HepG2 (cell line): Measurements from ENCODE around the gene CTIF. TPM values are rescaled to one million over a fixed set of nuclear protein-coding genes. Genes with fewer than 3 reads are reported as not detected.

ENCODE experiments used
- ARID2 ChIP-seq: sonication (generic); formaldehyde crosslinking; IDR thresholded peaks from 2 replicates; pipeline ENCODE4 v1.8.1; 2022; ENCODE audit warnings: mild to moderate bottlenecking, missing genetic modification reagents, borderline replicate concordance
- DPF2 ChIP-seq: sonication (generic); formaldehyde crosslinking; IDR thresholded peaks from 2 replicates; pipeline ENCODE4 v1.4.0; 2020; ENCODE audit warnings: mild to moderate bottlenecking, low read depth, missing genetic modification reagents, borderline replicate concordance
- FOXP1 ChIP-seq, 2 experiments: fragments of 450-650 bp in 1 of 2; IDR thresholded peaks; 2 replicates each; pipeline ENCODE4 v1.6.1; 2017 to 2018; ENCODE audit warnings: antibody characterized with exemption in 1 of 2
- GATAD1 ChIP-seq: IDR thresholded peaks from 2 replicates; pipeline ENCODE4 v1.6.1; 2016; ENCODE audit warnings: missing genetic modification reagents, missing compliant biosample characterization
- GATAD2A ChIP-seq: IDR thresholded peaks from 2 replicates; pipeline ENCODE4 v1.6.1; 2016
- HNF4G ChIP-seq, 2 experiments: sonication (generic) in 1 of 2; formaldehyde crosslinking in 1 of 2; IDR thresholded peaks; 2 replicates each; pipeline versions ENCODE4 v1.4.0 to v1.6.1; 2011 to 2020; ENCODE audit warnings: borderline replicate concordance in 2 of 2, low read depth in 2 of 2, mild to moderate bottlenecking in 2 of 2, low read length in 1 of 2, missing genetic modification reagents in 1 of 2, moderate library complexity in 1 of 2
- KMT2A ChIP-seq: sonication (generic); formaldehyde crosslinking; IDR thresholded peaks from 2 replicates; pipeline ENCODE4 v1.4.0; 2020; ENCODE audit warnings: missing genetic modification reagents
- MED1 ChIP-seq: sonication (generic); formaldehyde crosslinking; IDR thresholded peaks from 2 replicates; pipeline ENCODE4 v1.4.0; 2020; ENCODE audit warnings: missing genetic modification reagents
- NR2F1 ChIP-seq, 2 experiments: fragments of 450-650 bp in 1 of 2; formaldehyde crosslinking in 1 of 2; IDR thresholded peaks; 2 replicates each; pipeline versions ENCODE4 v1.5.0 to v1.6.1; 2016 to 2020; ENCODE audit warnings: mild to moderate bottlenecking in 1 of 2, missing compliant biosample characterization in 1 of 2, missing genetic modification reagents in 1 of 2, moderate library complexity in 1 of 2
- PHF5A ChIP-seq: IDR thresholded peaks from one replicate; pipeline ENCODE4 v1.6.1; 2018; ENCODE audit warnings: low read depth, missing genetic modification reagents; ENCODE audit not compliant: unreplicated experiment
- TOPORS ChIP-seq: sonication (generic); formaldehyde crosslinking; IDR thresholded peaks from 2 replicates; pipeline ENCODE4 v1.8.0; 2023; ENCODE audit warnings: mild to moderate bottlenecking, missing genetic modification reagents
- ZMYM3 ChIP-seq: sonication (generic); formaldehyde crosslinking; IDR thresholded peaks from 2 replicates; pipeline ENCODE4 v1.5.1; 2020; ENCODE audit warnings: mild to moderate bottlenecking, missing genetic modification reagents
- ZNF251 ChIP-seq: sonication (generic); formaldehyde crosslinking; IDR thresholded peaks from 2 replicates; pipeline ENCODE4 v1.9.0; 2021; ENCODE audit warnings: mild to moderate bottlenecking, missing genetic modification reagents
- ZNF263 ChIP-seq: sonication (generic); formaldehyde crosslinking; IDR thresholded peaks from 2 replicates; pipeline ENCODE4 v1.4.0; 2020; ENCODE audit warnings: missing genetic modification reagents
- ZNF337 ChIP-seq: sonication (generic); formaldehyde crosslinking; IDR thresholded peaks from 2 replicates; pipeline ENCODE4 v1.5.1; 2020; ENCODE audit warnings: missing genetic modification reagents, low read depth, mild to moderate bottlenecking, borderline replicate concordance
- ZNF670 ChIP-seq: sonication (generic); formaldehyde crosslinking; IDR thresholded peaks from 2 replicates; pipeline ENCODE4 v1.8.0; 2022; ENCODE audit warnings: mild to moderate bottlenecking, missing genetic modification reagents, borderline replicate concordance
- ZNF713 ChIP-seq: sonication (generic); formaldehyde crosslinking; IDR thresholded peaks from 2 replicates; pipeline ENCODE4 v1.4.0; 2020; ENCODE audit warnings: mild to moderate bottlenecking, missing genetic modification reagents
- ZNF776 ChIP-seq: sonication (generic); formaldehyde crosslinking; IDR thresholded peaks from 2 replicates; pipeline ENCODE4 v1.4.0; 2020; ENCODE audit warnings: mild to moderate bottlenecking, missing genetic modification reagents
- polyA plus RNA-seq, 8 experiments: library from polyadenylated mRNA; depleted of rRNA in 3 of 8; stranded (reverse) in 7 of 8; unstranded in 1 of 8; fragments of >200 nt; fragmentation: Illumina TruSeq in 4 of 8; extraction: Trizol in 4 of 8; gene quantifications; 2 replicates each; pipeline versions ENCODE4 v1.2.1 to v1.2.3, GENCODE V29; 2011 to 2016; ENCODE audit warnings: low read depth in 4 of 8, missing spikeins in 1 of 8, mixed read lengths in 1 of 8; ENCODE audit not compliant: insufficient read depth in 1 of 8
- total RNA-seq, 5 experiments: library from RNA; depleted of rRNA; stranded (reverse); fragments of >200 nt; fragmentation: Illumina TruSeq; extraction: Trizol; gene quantifications; 2 replicates each; pipeline ENCODE4 v1.2.3, GENCODE V29; 2016; ENCODE audit warnings: low read depth in 1 of 5
- TF ChIP-seq, protein P1 (sequence below): IDR thresholded peaks from 2 replicates; pipeline ENCODE4 v1.6.1; 2016
- TF ChIP-seq, protein P2 (sequence below): sonication (generic); formaldehyde crosslinking; IDR thresholded peaks from 2 replicates; pipeline ENCODE4 v1.4.0; 2020; ENCODE audit warnings: mild to moderate bottlenecking, missing genetic modification reagents
- TF ChIP-seq, protein P3 (sequence below): sonication (generic); formaldehyde crosslinking; IDR thresholded peaks from 2 replicates; pipeline ENCODE4 v1.5.0; 2020; ENCODE audit warnings: missing genetic modification reagents
- TF ChIP-seq, protein P4 (sequence below): sonication (generic); formaldehyde crosslinking; IDR thresholded peaks from 2 replicates; pipeline ENCODE4 v1.5.1; 2020; ENCODE audit warnings: mild to moderate bottlenecking, missing genetic modification reagents
- TF ChIP-seq, protein P5 (sequence below): sonication (generic); formaldehyde crosslinking; IDR thresholded peaks from 2 replicates; pipeline ENCODE4 v1.4.0; 2020; ENCODE audit warnings: missing genetic modification reagents, mild to moderate bottlenecking, borderline replicate concordance

CTIF gene
- total and polyA plus RNA-seq, 2 of the 13 experiments (the other 11 are each of a cell fraction or from before 2014, with no cell fraction given), result 18.2 to 28.0 TPM

DNA sequence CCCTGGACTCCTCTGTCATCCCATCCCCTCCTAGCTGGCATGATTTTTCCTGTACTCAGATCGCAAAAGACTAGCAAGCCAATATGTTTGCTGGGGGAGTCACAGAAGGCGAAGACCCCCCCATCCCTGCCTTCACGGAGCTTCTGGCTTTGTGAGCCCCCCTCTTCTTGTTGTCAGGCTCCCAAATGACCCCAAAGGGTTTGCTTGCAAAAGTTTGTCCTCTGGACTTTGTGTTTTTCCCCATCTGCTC, 242.0 kb downstream of the CTIF start (continued):
- TF ChIP-seq ARID2, result no peak
- no peak for TF ChIP-seq GATAD1 (CRISPR knock-in tag)
- no peak for TF ChIP-seq ZNF776 (CRISPR knock-in tag)
- TF ChIP-seq, protein P1, sequence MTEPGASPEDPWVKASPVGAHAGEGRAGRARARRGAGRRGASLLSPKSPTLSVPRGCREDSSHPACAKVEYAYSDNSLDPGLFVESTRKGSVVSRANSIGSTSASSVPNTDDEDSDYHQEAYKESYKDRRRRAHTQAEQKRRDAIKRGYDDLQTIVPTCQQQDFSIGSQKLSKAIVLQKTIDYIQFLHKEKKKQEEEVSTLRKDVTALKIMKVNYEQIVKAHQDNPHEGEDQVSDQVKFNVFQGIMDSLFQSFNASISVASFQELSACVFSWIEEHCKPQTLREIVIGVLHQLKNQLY (CRISPR knock-in tag), result no peak
- TF ChIP-seq ZNF251, result no peak
- TF ChIP-seq, protein P2, sequence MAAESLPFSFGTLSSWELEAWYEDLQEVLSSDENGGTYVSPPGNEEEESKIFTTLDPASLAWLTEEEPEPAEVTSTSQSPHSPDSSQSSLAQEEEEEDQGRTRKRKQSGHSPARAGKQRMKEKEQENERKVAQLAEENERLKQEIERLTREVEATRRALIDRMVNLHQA (CRISPR knock-in tag), result no peak
- TF ChIP-seq ZNF337, result no peak
- 0 out of 2 replicates have a peak, but pooled peaks have one; percentile 30 for TF ChIP-seq DPF2
- 0 out of 2 replicates have a peak, but pooled peaks have one; percentile 16 for TF ChIP-seq ZNF670 (CRISPR knock-in tag)
- TF ChIP-seq ZNF263 (CRISPR knock-in tag), result peak; percentile 22; the same call in 1 of the 2 replicates
- no peak for TF ChIP-seq NR2F1 (CRISPR knock-in tag; IDR thresholded peaks at IDR 0.05)
- no peak for TF ChIP-seq FOXP1 (IDR thresholded peaks at IDR 0.05)
- TF ChIP-seq FOXP1 (CRISPR knock-in tag; IDR thresholded peaks at IDR 0.05), result no peak
- TF ChIP-seq KMT2A (CRISPR knock-in tag), result no peak
- TF ChIP-seq, protein P3, sequence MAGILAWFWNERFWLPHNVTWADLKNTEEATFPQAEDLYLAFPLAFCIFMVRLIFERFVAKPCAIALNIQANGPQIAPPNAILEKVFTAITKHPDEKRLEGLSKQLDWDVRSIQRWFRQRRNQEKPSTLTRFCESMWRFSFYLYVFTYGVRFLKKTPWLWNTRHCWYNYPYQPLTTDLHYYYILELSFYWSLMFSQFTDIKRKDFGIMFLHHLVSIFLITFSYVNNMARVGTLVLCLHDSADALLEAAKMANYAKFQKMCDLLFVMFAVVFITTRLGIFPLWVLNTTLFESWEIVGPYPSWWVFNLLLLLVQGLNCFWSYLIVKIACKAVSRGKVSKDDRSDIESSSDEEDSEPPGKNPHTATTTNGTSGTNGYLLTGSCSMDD (CRISPR knock-in tag), result no peak
- no peak for TF ChIP-seq MED1 (CRISPR knock-in tag)
- no peak for TF ChIP-seq ZMYM3 (CRISPR knock-in tag)
- TF ChIP-seq, protein P4, sequence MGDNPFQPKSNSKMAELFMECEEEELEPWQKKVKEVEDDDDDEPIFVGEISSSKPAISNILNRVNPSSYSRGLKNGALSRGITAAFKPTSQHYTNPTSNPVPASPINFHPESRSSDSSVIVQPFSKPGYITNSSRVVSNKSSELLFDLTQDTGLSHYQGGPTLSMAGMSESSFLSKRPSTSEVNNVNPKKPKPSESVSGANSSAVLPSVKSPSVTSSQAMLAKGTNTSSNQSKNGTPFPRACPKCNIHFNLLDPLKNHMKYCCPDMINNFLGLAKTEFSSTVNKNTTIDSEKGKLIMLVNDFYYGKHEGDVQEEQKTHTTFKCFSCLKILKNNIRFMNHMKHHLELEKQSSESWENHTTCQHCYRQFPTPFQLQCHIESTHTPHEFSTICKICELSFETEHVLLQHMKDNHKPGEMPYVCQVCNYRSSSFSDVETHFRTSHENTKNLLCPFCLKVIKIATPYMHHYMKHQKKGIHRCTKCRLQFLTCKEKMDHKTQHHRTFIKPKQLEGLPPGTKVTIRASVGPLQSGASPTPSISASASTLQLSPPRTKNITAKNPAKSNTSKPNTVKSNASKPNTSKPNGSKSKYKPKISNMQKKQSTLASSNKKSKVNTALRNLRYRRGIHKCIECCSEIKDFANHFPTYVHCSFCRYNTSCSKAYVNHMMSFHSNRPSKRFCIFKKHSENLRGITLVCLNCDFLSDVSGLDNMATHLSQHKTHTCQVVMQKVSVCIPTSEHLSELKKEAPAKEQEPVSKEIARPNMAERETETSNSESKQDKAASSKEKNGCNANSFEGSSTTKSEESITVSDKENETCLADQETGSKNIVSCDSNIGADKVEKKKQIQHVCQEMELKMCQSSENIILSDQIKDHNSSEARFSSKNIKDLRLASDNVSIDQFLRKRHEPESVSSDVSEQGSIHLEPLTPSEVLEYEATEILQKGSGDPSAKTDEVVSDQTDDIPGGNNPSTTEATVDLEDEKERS (CRISPR knock-in tag), result peak; percentile 28; the same call in 1 of the 2 replicates
- TF ChIP-seq TOPORS, result no peak
- no peak for TF ChIP-seq PHF5A (CRISPR knock-in tag)
- no peak for TF ChIP-seq GATAD2A (CRISPR knock-in tag)
- TF ChIP-seq HNF4G (IDR thresholded peaks at IDR 0.05; ENCODE audit: borderline replicate concordance, low read depth, low read length), result peak; percentile 51
- TF ChIP-seq HNF4G (CRISPR knock-in tag; IDR thresholded peaks at IDR 0.05; ENCODE audit: borderline replicate concordance, low read depth), result 0 out of 2 replicates have a peak, but pooled peaks have one; percentile 34
- TF ChIP-seq ZNF713 (CRISPR knock-in tag), result no peak
- TF ChIP-seq, protein P5, sequence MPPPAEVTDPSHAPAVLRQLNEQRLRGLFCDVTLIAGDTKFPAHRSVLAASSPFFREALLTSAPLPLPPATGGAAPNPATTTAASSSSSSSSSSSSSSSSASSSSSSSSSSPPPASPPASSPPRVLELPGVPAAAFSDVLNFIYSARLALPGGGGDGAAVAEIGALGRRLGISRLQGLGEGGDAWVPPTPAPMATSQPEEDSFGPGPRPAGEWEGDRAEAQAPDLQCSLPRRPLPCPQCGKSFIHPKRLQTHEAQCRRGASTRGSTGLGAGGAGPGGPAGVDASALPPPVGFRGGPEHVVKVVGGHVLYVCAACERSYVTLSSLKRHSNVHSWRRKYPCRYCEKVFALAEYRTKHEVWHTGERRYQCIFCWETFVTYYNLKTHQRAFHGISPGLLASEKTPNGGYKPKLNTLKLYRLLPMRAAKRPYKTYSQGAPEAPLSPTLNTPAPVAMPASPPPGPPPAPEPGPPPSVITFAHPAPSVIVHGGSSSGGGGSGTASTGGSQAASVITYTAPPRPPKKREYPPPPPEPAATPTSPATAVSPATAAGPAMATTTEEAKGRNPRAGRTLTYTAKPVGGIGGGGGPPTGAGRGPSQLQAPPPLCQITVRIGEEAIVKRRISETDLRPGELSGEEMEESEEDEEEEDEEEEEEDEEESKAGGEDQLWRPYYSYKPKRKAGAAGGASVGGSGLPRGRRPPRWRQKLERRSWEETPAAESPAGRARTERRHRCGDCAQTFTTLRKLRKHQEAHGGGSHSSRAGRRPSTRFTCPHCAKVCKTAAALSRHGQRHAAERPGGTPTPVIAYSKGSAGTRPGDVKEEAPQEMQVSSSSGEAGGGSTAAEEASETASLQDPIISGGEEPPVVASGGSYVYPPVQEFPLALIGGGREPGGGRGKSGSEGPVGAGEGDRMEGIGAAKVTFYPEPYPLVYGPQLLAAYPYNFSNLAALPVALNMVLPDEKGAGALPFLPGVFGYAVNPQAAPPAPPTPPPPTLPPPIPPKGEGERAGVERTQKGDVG (CRISPR knock-in tag), result 0 out of 2 replicates have a peak, but pooled peaks have one; percentile 70
